ENCODE measurements around the gene FRMD5. TPM values are rescaled to one million over a fixed set of nuclear protein-coding genes. Genes with fewer than 3 reads are reported as not detected.
"Not testable (repeated sequence)": the region's sequence is repeated elsewhere in the genome, so short reads cannot be mapped to it uniquely, and the experiment has no call there.

Gene FRMD5
- total RNA-seq, result under 1 TPM; 0.12 to 0.21 TPM

GRCh38 chr15:44195151-44195740 lies at the start of gene FRMD5:
Gene FRMD5 (minus strand): TSS chr15:44195271.
- Mint-ChIP-seq H3K27me3 (peaks cover 69% of the 10 kb centered on the region), H3K4me3 (peak within 1 kb of the TSS; percentile 71), H3K36me3 (no peaks in the 10 kb centered on the region), H3K27ac (no peak within 1 kb of the TSS), H3K9me3 (ENCODE audit: low read depth) (no peaks in the 10 kb centered on the region), H3K4me1 (peaks cover 20% of the 10 kb centered on the region)
- CTCF ChIA-PET, result no interaction called here
- DNase-seq (peak; percentile 88), ATAC-seq (peak; percentile 98)

DNA sequence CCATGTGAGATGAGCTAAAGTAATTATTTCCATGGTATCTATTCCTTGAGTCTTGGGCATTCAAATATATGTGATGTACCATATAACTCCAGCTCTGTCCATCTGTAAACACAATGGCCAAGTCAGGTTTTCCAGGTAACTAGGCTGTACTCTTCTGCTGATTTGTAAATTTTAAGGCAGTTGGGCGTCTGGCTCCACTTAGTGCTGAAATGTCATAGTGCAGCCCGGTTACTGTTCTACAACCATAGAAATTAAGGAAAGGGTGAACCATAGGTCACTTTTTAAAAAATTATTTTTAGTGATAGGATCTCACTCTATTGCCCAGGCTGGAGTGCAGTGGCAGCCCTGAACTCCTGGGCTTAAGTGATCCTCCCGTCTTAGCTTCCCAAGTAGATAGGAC lies 48.8 kb upstream of the FRMD5 start:
- CTCF ChIA-PET, result no interaction called here
- DNase-seq (no peak), ATAC-seq (no peak)
- Mint-ChIP-seq H3K27me3 (peaks cover 4% of the 10 kb centered on the region), H3K4me3 (no peak overlapping the region), H3K4me1 (no peaks in the 10 kb centered on the region), H3K9me3 (ENCODE audit: low read depth) (no peaks in the 10 kb centered on the region), H3K36me3 (no peaks in the 10 kb centered on the region), H3K27ac (no peak overlapping the region)

DNA sequence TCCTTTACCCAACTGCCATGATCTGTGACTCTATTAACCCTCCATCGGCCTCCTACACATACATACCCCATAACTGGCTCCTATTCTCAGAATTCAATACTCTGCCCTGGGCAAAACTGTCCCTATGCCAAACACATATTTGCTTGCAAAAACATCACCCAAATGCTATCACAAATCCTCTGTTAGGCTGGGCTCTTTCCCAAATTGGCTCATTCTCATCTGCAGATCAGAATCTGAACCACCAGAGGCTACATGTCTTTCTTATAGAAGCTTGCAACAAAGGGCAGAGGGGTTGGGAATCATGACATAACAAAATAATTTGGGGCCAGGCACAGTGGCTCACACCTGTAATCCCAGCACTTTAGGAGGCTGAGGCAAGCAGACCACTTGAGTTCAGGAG lies 48.1 kb upstream of the FRMD5 start:
- H3K9me3 Mint-ChIP-seq (ENCODE audit: low read depth), result no peaks in the 10 kb centered on the region
- no peak overlapping the region for H3K27ac Mint-ChIP-seq
- DNase-seq, result no peak
- CTCF ChIA-PET, result no interaction called here
- ATAC-seq, result no peak
- no peaks in the 10 kb centered on the region for H3K4me1 Mint-ChIP-seq
- no peak overlapping the region for H3K4me3 Mint-ChIP-seq
- H3K27me3 Mint-ChIP-seq, result peaks cover 8% of the 10 kb centered on the region
- H3K36me3 Mint-ChIP-seq, result no peaks in the 10 kb centered on the region

- ATAC-seq, result no peak
- Mint-ChIP-seq H3K36me3 (no peaks in the 10 kb centered on the region), H3K4me3 (no peak overlapping the region), H3K27ac (no peak overlapping the region), H3K4me1 (no peaks in the 10 kb centered on the region), H3K27me3 (peaks cover 3% of the 10 kb centered on the region), H3K9me3 (ENCODE audit: low read depth) (no peaks in the 10 kb centered on the region)
- no peak for DNase-seq
- CTCF ChIA-PET, result no interaction called here
Measured at GRCh38 chr15:44231842-44232241, 36.8 kb upstream of the FRMD5 start.

DNA sequence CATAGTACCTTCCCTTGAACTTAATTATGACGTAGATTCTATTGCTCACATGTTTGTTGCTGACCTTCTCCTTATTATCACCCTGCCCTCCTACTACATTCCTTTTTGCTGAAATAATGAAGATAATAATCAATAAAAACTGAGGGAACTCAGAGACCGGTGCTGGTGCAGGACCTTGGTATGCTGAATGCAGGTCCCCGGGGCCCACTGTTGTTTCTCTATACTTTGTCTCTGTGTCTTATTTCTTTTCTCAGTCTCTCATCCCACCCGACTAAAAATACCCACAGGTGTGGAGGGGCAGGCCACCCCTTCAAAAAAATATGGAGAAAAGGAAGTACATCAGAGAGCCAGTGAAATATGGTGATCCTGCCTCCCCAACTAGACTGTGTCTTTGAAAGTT lies 34.2 kb upstream of the FRMD5 start:
- ATAC-seq; H3K36me3 Mint-ChIP-seq; H3K4me1 Mint-ChIP-seq; CTCF ChIA-PET; DNase-seq; H3K9me3 Mint-ChIP-seq (ENCODE audit: low read depth); H3K27ac Mint-ChIP-seq; H3K27me3 Mint-ChIP-seq; H3K4me3 Mint-ChIP-seq: not testable (repeated sequence)

- Mint-ChIP-seq H3K9me3 (ENCODE audit: low read depth) (no peaks in the 10 kb centered on the region), H3K4me3 (no peak overlapping the region), H3K36me3 (no peaks in the 10 kb centered on the region), H3K27me3 (peaks cover 13% of the 10 kb centered on the region), H3K27ac (no peak overlapping the region), H3K4me1 (no peaks in the 10 kb centered on the region)
- CTCF ChIA-PET, result no interaction called here
- no peak for DNase-seq
- ATAC-seq, result no peak
Measured at GRCh38 chr15:44227584-44227983, 32.5 kb upstream of the FRMD5 start.

GRCh38 chr15:44227001-44227400 lies 31.9 kb upstream of the FRMD5 start:
- H3K4me3 Mint-ChIP-seq; ATAC-seq; H3K27ac Mint-ChIP-seq; H3K36me3 Mint-ChIP-seq; H3K9me3 Mint-ChIP-seq (ENCODE audit: low read depth); DNase-seq; CTCF ChIA-PET; H3K4me1 Mint-ChIP-seq: not testable (repeated sequence)
- peaks cover 13% of the 10 kb centered on the region for H3K27me3 Mint-ChIP-seq

DNA sequence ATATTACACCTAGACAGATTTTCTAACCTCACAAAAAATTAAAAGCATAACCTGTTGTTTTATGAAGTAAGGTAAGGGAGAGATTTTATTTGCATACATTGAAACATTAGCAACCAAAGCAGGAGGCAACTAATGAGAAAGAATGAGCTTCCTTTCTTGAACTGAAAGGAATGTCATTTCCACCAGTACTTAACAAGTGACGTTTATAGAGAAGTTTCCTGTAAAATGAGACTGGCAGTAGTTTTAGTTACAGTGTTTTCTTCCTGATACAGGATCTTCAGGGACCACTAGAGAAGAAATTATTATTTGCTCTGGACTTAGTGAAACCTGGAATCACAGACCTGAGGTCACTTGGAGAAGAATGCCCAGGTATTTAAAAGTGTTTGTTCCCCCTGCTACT lies 27.4 kb upstream of the FRMD5 start:
- peaks cover 2% of the 10 kb centered on the region for H3K4me1 Mint-ChIP-seq
- no peak overlapping the region for H3K27ac Mint-ChIP-seq
- no peak overlapping the region for H3K4me3 Mint-ChIP-seq
- CTCF ChIA-PET, result interaction anchor here (0.7 kb wide), 1 partner anchor 53 kb away, joined by 5 read pairs; no protein-coding TSS in a partner anchor
- no peak for DNase-seq
- peaks cover 25% of the 10 kb centered on the region for H3K27me3 Mint-ChIP-seq
- no peaks in the 10 kb centered on the region for H3K9me3 Mint-ChIP-seq (ENCODE audit: low read depth)
- ATAC-seq, result no peak
- no peaks in the 10 kb centered on the region for H3K36me3 Mint-ChIP-seq

DNA sequence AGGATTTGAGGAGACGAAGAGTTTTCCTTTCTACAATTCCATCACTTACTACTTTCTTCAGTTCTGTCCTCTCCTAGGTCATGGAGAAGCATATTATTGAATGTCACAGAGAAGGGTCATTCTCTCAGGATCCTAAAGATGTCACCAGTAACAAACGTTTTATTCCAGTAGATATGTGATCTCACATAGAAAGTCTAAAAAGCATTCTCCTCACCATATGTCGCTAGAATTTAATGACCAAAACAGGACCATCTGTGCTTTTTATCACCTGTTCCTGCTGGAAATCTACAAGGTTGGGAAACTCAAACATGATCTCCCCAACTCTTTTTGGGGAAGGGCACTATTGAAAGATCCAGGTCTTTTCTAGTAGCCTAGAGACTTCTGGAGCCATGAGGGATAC lies 24.0 kb upstream of the FRMD5 start:
- no peaks in the 10 kb centered on the region for H3K36me3 Mint-ChIP-seq
- peaks cover 2% of the 10 kb centered on the region for H3K4me1 Mint-ChIP-seq
- DNase-seq, result no peak
- no peaks in the 10 kb centered on the region for H3K9me3 Mint-ChIP-seq (ENCODE audit: low read depth)
- no peak overlapping the region for H3K4me3 Mint-ChIP-seq
- peaks cover 29% of the 10 kb centered on the region for H3K27me3 Mint-ChIP-seq
- no peak overlapping the region for H3K27ac Mint-ChIP-seq
- no peak for ATAC-seq
- CTCF ChIA-PET, result interaction anchor here (0.9 to 1.6 kb wide), 5 partner anchors 8 to 213 kb away, joined by 3 to 4 read pairs (median 4); no protein-coding TSS in a partner anchor

DNA sequence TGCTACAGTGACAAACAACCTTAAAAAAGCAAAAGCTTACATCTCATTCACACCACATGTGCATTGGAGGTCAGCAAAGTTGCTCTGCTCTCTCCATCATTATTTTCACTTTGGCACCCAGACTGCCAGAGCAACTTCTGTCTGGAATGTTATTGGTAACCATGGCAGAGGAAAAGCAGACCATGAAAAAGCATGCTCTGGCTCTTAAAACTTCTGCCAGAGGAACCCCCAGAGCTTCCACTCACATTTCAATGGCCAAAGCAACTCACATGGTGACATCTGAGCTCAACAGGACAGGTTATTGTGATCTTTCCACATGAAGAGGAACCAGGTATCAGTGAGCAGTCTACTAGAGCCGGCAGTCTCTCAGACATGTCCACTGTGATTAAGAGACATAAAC lies 21.9 kb upstream of the FRMD5 start:
- CTCF ChIA-PET, result interaction anchor here (0.6 kb wide), 1 partner anchor 8 kb away, joined by 3 read pairs; no protein-coding TSS in a partner anchor
- Mint-ChIP-seq H3K27ac (no peak overlapping the region), H3K9me3 (ENCODE audit: low read depth) (no peaks in the 10 kb centered on the region), H3K27me3 (peaks cover 33% of the 10 kb centered on the region), H3K4me3 (no peak overlapping the region), H3K36me3 (no peaks in the 10 kb centered on the region), H3K4me1 (peaks cover 2% of the 10 kb centered on the region)
- ATAC-seq, result no peak
- no peak for DNase-seq

DNA sequence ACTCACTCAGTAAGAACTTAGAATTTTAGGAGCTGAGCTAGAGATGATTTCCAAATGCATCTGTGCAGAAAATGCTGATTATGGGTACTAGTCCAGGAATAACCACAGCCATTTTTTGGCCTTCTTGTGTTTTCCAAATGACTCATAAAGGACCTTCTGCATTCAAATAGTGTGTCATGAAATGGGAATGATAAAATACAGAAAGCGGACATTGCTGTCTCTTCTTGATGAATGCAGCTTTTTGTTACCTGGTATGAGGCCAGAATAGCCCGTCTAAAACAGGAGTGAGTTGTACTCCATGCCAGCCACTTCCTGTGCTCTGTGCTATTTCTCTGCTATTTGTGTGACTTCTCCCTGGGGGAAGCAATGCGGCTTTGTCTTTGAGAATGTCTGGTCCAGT lies 20.5 kb upstream of the FRMD5 start:
- peaks cover 43% of the 10 kb centered on the region for H3K27me3 Mint-ChIP-seq
- H3K9me3 Mint-ChIP-seq (ENCODE audit: low read depth), result no peaks in the 10 kb centered on the region
- CTCF ChIA-PET, result no interaction called here
- no peak overlapping the region for H3K4me3 Mint-ChIP-seq
- H3K36me3 Mint-ChIP-seq, result no peaks in the 10 kb centered on the region
- no peak overlapping the region for H3K27ac Mint-ChIP-seq
- DNase-seq, result no peak
- ATAC-seq, result no peak
- peaks cover 2% of the 10 kb centered on the region for H3K4me1 Mint-ChIP-seq

DNA sequence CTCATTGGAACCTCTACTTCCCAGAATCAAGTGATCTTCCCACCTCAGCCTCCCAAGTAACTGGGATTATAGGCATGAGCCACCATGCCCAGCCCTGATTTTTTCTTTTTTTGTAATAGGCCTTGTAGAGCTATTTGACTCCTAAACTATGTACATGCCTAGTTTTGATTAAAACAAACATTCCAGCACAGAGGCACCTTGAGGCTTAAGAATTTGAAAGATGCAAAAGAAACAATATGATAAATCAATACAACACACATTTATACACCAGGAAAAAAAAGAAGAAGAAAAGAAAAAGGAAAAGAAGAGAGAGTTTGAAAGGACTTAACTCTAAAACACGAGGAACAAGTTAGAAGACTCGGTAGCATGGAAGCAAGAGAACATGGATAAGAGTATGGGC lies 13.9 kb upstream of the FRMD5 start:
- Mint-ChIP-seq H3K27me3 (peaks cover 18% of the 10 kb centered on the region), H3K27ac (no peak overlapping the region), H3K4me1 (no peaks in the 10 kb centered on the region), H3K9me3 (ENCODE audit: low read depth) (no peaks in the 10 kb centered on the region), H3K4me3 (no peak overlapping the region), H3K36me3 (no peaks in the 10 kb centered on the region)
- DNase-seq (no peak), ATAC-seq (no peak)
- CTCF ChIA-PET, result interaction anchor here (1.5 kb wide), 1 partner anchor 11 kb away, joined by 3 read pairs; no protein-coding TSS in a partner anchor

- no peaks in the 10 kb centered on the region for H3K4me1 Mint-ChIP-seq
- H3K27ac Mint-ChIP-seq, result no peak overlapping the region
- ATAC-seq, result no peak
- H3K27me3 Mint-ChIP-seq, result peaks cover 17% of the 10 kb centered on the region
- CTCF ChIA-PET, result no interaction called here
- no peaks in the 10 kb centered on the region for H3K36me3 Mint-ChIP-seq
- no peaks in the 10 kb centered on the region for H3K9me3 Mint-ChIP-seq (ENCODE audit: low read depth)
- H3K4me3 Mint-ChIP-seq, result no peak overlapping the region
- no peak for DNase-seq
Measured at GRCh38 chr15:44207643-44208042, 12.6 kb upstream of the FRMD5 start.

DNA sequence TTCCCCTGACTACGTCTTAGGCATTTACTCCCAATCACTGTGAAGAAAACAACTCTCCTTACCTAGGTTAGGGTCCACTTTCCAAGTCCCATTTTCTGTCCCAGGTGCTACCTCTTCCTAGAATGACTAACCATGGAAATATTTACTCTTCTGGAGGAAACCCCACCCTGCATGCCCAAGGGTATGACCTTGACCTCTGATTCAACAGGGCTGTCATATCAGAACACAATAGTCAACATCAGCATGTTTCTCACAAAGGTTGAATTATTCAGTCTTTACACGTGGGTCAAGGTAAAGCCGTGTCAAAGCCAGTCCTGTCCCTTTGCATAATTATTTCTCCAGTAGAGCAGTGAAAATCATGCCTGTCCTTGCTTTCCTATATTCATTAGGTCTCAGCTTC lies 4.3 kb upstream of the FRMD5 start:
- Mint-ChIP-seq H3K27ac (no peak overlapping the region), H3K4me3 (no peak overlapping the region), H3K27me3 (peaks cover 60% of the 10 kb centered on the region), H3K4me1 (peaks cover 10% of the 10 kb centered on the region), H3K9me3 (ENCODE audit: low read depth) (no peaks in the 10 kb centered on the region), H3K36me3 (no peaks in the 10 kb centered on the region)
- DNase-seq, result no peak
- CTCF ChIA-PET, result no interaction called here
- no peak for ATAC-seq
